GM23338 (cell line): ENCODE data around the gene MYOM1. TPM values are rescaled to one million over a fixed set of nuclear protein-coding genes. Genes with fewer than 3 reads are reported as not detected.

ENCODE experiments used
- ATAC-seq: fragments of 200-7000 bp; cut with Tn5 transposase; 3 replicates; pipeline ENCODE4 v1.9.1; 2020
- DNase-seq: peaks from one replicate; pipeline ENCODE4 v3.0.0-alpha.2; 2015; ENCODE audit warnings: low spot score
- H2AFZ ChIP-seq: fragments of 200-600 bp; sonication (generic); 2 replicates; pipeline ENCODE4 v1.8.0; 2016; ENCODE audit warnings: antibody characterized with exemption, mild to moderate bottlenecking, moderate library complexity
- H3F3A ChIP-seq: fragments of 200-600 bp; sonication (generic); replicated peaks from 2 replicates; pipeline ENCODE4 v1.8.0; 2017; ENCODE audit warnings: antibody characterized with exemption, mixed run types, low read depth
- H3K27ac ChIP-seq: fragments of 200-600 bp; sonication (generic); 2 replicates; pipeline ENCODE4 v1.6.1; 2016; ENCODE audit warnings: low read depth
- H3K27me3 ChIP-seq: fragments of 200-600 bp; sonication (generic); 2 replicates; pipeline ENCODE4 v1.8.0; 2016; ENCODE audit warnings: mild to moderate bottlenecking, mixed run types, moderate library complexity; ENCODE audit not compliant: insufficient read depth
- H3K36me3 ChIP-seq: fragments of 200-600 bp; sonication (generic); 2 replicates; pipeline ENCODE4 v1.8.0; 2016; ENCODE audit warnings: mild to moderate bottlenecking; ENCODE audit not compliant: insufficient read depth
- H3K4me1 ChIP-seq: fragments of 200-600 bp; sonication (generic); 2 replicates; pipeline ENCODE4 v1.8.0; 2016; ENCODE audit warnings: mild to moderate bottlenecking, moderate library complexity; ENCODE audit not compliant: insufficient read depth
- H3K4me2 ChIP-seq: fragments of 200-600 bp; sonication (generic); 2 replicates; pipeline ENCODE4 v1.7.1; 2017; ENCODE audit warnings: mixed run types
- H3K4me3 ChIP-seq: fragments of 200-600 bp; sonication (generic); 2 replicates; pipeline ENCODE4 v1.6.1; 2016; ENCODE audit warnings: mixed run types
- H3K79me2 ChIP-seq: fragments of 200-600 bp; sonication (generic); replicated peaks from 2 replicates; pipeline ENCODE4 v1.8.0; 2017; ENCODE audit warnings: mild to moderate bottlenecking; ENCODE audit not compliant: insufficient read depth
- H3K9me2 ChIP-seq: fragments of 200-600 bp; sonication (generic); 2 replicates; pipeline ENCODE4 v1.8.0; 2017; ENCODE audit not compliant: insufficient read depth
- H4K20me1 ChIP-seq: fragments of 200-600 bp; sonication (generic); replicated peaks from 2 replicates; pipeline ENCODE4 v1.8.0; 2017; ENCODE audit warnings: mild to moderate bottlenecking; ENCODE audit not compliant: insufficient read depth
- H3K27ac Mint-ChIP-seq: 2 replicates; pipeline ENCODE4 v1.8.0; 2020; ENCODE audit warnings: inconsistent platforms, mild to moderate bottlenecking, moderate library complexity, mixed read lengths
- H3K27me3 Mint-ChIP-seq: 3 replicates; pipeline ENCODE4 v1.8.0; 2022; ENCODE audit warnings: low read depth, mild to moderate bottlenecking, moderate library complexity, mixed read lengths, inconsistent platforms; ENCODE audit not compliant: insufficient read depth, poor library complexity
- H3K36me3 Mint-ChIP-seq: 3 replicates; pipeline ENCODE4 v1.8.0; 2021; ENCODE audit warnings: low read depth, mild to moderate bottlenecking, inconsistent platforms, moderate library complexity, mixed read lengths
- H3K4me1 Mint-ChIP-seq: 3 replicates; pipeline ENCODE4 v1.8.0; 2020; ENCODE audit warnings: mild to moderate bottlenecking, inconsistent platforms, mixed read lengths
- H3K4me3 Mint-ChIP-seq: 3 replicates; pipeline ENCODE4 v1.8.0; 2021; ENCODE audit warnings: moderate library complexity, mild to moderate bottlenecking, inconsistent platforms, mixed read lengths
- H3K9me3 Mint-ChIP-seq: 3 replicates; pipeline ENCODE4 v1.8.0; 2020; ENCODE audit warnings: moderate library complexity, mild to moderate bottlenecking, inconsistent platforms, mixed read lengths
- CREB1 ChIP-seq: fragments of 250-450 bp; sonication (Bioruptor Pico); IDR thresholded peaks from 2 replicates; pipeline ENCODE4 v1.5.0; 2020; ENCODE audit warnings: low read depth, mild to moderate bottlenecking, moderate library complexity
- EZH2 ChIP-seq: fragments of 200-600 bp; sonication (generic); IDR thresholded peaks from one replicate; pipeline ENCODE4 v1.8.0; 2017; ENCODE audit warnings: antibody characterized with exemption, mild to moderate bottlenecking, low read depth; ENCODE audit not compliant: unreplicated experiment
- EZH2phosphoT487 ChIP-seq: fragments of 200-600 bp; sonication (generic); IDR thresholded peaks from one replicate; pipeline ENCODE4 v1.8.1; 2018; ENCODE audit warnings: antibody characterized with exemption; ENCODE audit not compliant: unreplicated experiment
- JUNB ChIP-seq: IDR thresholded peaks from one replicate; pipeline ENCODE4 v1.6.1; 2016; ENCODE audit warnings: antibody characterized with exemption; ENCODE audit not compliant: unreplicated experiment
- NANOG ChIP-seq: IDR thresholded peaks from 2 replicates; pipeline ENCODE4 v1.6.1; 2016; ENCODE audit warnings: antibody characterized with exemption, borderline replicate concordance
- POLR2AphosphoS5 ChIP-seq: IDR thresholded peaks from 2 replicates; pipeline ENCODE4 v1.6.1; 2016; ENCODE audit warnings: antibody characterized with exemption, low read depth
- STAT1 ChIP-seq: IDR thresholded peaks from one replicate; pipeline ENCODE4 v1.6.1; 2016; ENCODE audit warnings: antibody characterized with exemption; ENCODE audit not compliant: unreplicated experiment
- ZNF114 ChIP-seq: fragments of 250-450 bp; sonication (Bioruptor Pico); IDR thresholded peaks from 2 replicates; pipeline ENCODE4 v1.5.0; 2020; ENCODE audit warnings: mild to moderate bottlenecking, moderate library complexity
- ZNF331 ChIP-seq: fragments of 250-450 bp; sonication (Bioruptor Pico); IDR thresholded peaks from 2 replicates; pipeline ENCODE4 v1.5.0; 2020; ENCODE audit warnings: low read depth, mild to moderate bottlenecking, moderate library complexity
- polyA plus RNA-seq: library from polyadenylated mRNA; unstranded; fragments of >200 nt; fragmentation: Nextera tagmentation; extraction: Ambion mirVana; gene quantifications from 2 replicates; pipeline ENCODE4 v1.2.1, GENCODE V29; 2016
- total RNA-seq: library from RNA; depleted of rRNA; stranded (reverse); fragments of >200 nt; shearing (Covaris generic); gene quantifications from 2 replicates; pipeline ENCODE4 v1.2.3, GENCODE V29; 2014
- TF ChIP-seq, protein P1 (sequence below): fragments of 250-450 bp; sonication (Bioruptor Pico); IDR thresholded peaks from 2 replicates; pipeline ENCODE4 v1.5.0; 2020; ENCODE audit warnings: mild to moderate bottlenecking, moderate library complexity
- TF ChIP-seq, protein P2 (sequence below): IDR thresholded peaks from 2 replicates; pipeline ENCODE4 v1.6.1; 2016; ENCODE audit warnings: antibody characterized with exemption
- TF ChIP-seq, protein P3 (sequence below), 2 experiments: fragments of 200-600 bp in 1 of 2; sonication (generic) in 1 of 2; conservative IDR thresholded peaks; 2 replicates each; pipeline versions ENCODE4 v1.5.1 to v1.6.1; 2016 to 2017; ENCODE audit warnings: antibody characterized with exemption in 2 of 2, low read depth in 2 of 2, mild to moderate bottlenecking in 2 of 2, moderate library complexity in 1 of 2
- TF ChIP-seq, protein P4 (sequence below): IDR thresholded peaks from one replicate; pipeline ENCODE4 v1.6.1; 2018; ENCODE audit warnings: antibody characterized with exemption; ENCODE audit not compliant: unreplicated experiment

Gene MYOM1
- total and polyA plus RNA-seq, 2 experiments from 2014 or later: 0.27 to 0.38 TPM

DNA sequence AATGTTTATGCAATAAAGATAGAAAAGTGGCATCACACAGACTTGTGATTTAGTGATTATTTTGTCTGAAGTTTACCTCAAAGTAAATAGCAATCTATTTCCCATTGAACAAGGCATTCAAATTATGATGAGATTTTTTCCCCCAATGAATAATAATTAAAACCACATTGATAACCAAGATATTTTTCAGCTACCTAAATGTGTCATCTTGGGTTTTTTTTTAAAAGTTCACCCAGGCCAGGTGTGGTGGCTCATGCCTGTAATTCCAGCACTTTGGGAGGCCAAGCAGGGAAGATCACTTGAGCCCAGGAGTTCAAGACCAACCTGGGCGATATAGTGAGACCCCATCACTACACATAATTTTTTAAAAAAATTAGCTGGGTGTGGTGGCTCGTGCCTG is 27.0 kb downstream of the MYOM1 start:
- H3K36me3 ChIP-seq: no peaks in the 10 kb centered on the region
- DNase-seq: no peak
- no peaks in the 10 kb centered on the region for H3F3A ChIP-seq
- no peak overlapping the region for H3K4me2 ChIP-seq
- H3K9me2 ChIP-seq: no peaks in the 10 kb centered on the region
- no peak overlapping the region for H2AFZ ChIP-seq
- no peaks in the 10 kb centered on the region for H4K20me1 ChIP-seq
- no peaks in the 10 kb centered on the region for H3K79me2 ChIP-seq
- H3K4me3 ChIP-seq: no peak overlapping the region
- no peak overlapping the region for H3K4me3 Mint-ChIP-seq
- H3K27ac Mint-ChIP-seq: no peak overlapping the region
- H3K9me3 Mint-ChIP-seq: no peaks in the 10 kb centered on the region
- ATAC-seq: no peak
- TF ChIP-seq ZNF114 (no peak), NANOG (no peak), POLR2AphosphoS5 (no peak), CREB1 (CRISPR knock-in tag) (no peak), JUNB (no peak), STAT1 (no peak), EZH2 (no peak), ZNF331 (CRISPR knock-in tag) (no peak), EZH2phosphoT487 (no peak)
- TF ChIP-seq, protein P1, sequence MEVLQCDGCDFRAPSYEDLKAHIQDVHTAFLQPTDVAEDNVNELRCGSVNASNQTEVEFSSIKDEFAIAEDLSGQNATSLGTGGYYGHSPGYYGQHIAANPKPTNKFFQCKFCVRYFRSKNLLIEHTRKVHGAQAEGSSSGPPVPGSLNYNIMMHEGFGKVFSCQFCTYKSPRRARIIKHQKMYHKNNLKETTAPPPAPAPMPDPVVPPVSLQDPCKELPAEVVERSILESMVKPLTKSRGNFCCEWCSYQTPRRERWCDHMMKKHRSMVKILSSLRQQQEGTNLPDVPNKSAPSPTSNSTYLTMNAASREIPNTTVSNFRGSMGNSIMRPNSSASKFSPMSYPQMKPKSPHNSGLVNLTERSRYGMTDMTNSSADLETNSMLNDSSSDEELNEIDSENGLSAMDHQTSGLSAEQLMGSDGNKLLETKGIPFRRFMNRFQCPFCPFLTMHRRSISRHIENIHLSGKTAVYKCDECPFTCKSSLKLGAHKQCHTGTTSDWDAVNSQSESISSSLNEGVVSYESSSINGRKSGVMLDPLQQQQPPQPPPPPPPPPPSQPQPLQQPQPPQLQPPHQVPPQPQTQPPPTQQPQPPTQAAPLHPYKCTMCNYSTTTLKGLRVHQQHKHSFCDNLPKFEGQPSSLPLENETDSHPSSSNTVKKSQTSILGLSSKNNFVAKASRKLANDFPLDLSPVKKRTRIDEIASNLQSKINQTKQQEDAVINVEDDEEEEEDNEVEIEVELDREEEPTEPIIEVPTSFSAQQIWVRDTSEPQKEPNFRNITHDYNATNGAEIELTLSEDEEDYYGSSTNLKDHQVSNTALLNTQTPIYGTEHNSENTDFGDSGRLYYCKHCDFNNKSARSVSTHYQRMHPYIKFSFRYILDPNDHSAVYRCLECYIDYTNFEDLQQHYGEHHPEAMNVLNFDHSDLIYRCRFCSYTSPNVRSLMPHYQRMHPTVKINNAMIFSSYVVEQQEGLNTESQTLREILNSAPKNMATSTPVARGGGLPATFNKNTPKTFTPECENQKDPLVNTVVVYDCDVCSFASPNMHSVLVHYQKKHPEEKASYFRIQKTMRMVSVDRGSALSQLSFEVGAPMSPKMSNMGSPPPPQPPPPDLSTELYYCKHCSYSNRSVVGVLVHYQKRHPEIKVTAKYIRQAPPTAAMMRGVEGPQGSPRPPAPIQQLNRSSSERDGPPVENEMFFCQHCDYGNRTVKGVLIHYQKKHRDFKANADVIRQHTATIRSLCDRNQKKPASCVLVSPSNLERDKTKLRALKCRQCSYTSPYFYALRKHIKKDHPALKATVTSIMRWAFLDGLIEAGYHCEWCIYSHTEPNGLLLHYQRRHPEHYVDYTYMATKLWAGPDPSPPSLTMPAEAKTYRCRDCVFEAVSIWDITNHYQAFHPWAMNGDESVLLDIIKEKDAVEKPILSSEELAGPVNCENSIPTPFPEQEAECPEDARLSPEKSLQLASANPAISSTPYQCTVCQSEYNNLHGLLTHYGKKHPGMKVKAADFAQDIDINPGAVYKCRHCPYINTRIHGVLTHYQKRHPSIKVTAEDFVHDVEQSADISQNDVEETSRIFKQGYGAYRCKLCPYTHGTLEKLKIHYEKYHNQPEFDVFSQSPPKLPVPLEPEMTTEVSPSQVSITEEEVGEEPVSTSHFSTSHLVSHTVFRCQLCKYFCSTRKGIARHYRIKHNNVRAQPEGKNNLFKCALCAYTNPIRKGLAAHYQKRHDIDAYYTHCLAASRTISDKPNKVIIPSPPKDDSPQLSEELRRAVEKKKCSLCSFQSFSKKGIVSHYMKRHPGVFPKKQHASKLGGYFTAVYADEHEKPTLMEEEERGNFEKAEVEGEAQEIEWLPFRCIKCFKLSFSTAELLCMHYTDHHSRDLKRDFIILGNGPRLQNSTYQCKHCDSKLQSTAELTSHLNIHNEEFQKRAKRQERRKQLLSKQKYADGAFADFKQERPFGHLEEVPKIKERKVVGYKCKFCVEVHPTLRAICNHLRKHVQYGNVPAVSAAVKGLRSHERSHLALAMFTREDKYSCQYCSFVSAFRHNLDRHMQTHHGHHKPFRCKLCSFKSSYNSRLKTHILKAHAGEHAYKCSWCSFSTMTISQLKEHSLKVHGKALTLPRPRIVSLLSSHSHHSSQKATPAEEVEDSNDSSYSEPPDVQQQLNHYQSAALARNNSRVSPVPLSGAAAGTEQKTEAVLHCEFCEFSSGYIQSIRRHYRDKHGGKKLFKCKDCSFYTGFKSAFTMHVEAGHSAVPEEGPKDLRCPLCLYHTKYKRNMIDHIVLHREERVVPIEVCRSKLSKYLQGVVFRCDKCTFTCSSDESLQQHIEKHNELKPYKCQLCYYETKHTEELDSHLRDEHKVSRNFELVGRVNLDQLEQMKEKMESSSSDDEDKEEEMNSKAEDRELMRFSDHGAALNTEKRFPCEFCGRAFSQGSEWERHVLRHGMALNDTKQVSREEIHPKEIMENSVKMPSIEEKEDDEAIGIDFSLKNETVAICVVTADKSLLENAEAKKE (CRISPR knock-in tag): no peak
- TF ChIP-seq, protein P2, sequence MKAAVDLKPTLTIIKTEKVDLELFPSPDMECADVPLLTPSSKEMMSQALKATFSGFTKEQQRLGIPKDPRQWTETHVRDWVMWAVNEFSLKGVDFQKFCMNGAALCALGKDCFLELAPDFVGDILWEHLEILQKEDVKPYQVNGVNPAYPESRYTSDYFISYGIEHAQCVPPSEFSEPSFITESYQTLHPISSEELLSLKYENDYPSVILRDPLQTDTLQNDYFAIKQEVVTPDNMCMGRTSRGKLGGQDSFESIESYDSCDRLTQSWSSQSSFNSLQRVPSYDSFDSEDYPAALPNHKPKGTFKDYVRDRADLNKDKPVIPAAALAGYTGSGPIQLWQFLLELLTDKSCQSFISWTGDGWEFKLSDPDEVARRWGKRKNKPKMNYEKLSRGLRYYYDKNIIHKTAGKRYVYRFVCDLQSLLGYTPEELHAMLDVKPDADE: no peak
- TF ChIP-seq, protein P3, sequence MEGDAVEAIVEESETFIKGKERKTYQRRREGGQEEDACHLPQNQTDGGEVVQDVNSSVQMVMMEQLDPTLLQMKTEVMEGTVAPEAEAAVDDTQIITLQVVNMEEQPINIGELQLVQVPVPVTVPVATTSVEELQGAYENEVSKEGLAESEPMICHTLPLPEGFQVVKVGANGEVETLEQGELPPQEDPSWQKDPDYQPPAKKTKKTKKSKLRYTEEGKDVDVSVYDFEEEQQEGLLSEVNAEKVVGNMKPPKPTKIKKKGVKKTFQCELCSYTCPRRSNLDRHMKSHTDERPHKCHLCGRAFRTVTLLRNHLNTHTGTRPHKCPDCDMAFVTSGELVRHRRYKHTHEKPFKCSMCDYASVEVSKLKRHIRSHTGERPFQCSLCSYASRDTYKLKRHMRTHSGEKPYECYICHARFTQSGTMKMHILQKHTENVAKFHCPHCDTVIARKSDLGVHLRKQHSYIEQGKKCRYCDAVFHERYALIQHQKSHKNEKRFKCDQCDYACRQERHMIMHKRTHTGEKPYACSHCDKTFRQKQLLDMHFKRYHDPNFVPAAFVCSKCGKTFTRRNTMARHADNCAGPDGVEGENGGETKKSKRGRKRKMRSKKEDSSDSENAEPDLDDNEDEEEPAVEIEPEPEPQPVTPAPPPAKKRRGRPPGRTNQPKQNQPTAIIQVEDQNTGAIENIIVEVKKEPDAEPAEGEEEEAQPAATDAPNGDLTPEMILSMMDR (conservative IDR thresholded peaks at IDR 0.05; ENCODE audit: low read depth in 2 of 2): no peak
- TF ChIP-seq, protein P4, sequence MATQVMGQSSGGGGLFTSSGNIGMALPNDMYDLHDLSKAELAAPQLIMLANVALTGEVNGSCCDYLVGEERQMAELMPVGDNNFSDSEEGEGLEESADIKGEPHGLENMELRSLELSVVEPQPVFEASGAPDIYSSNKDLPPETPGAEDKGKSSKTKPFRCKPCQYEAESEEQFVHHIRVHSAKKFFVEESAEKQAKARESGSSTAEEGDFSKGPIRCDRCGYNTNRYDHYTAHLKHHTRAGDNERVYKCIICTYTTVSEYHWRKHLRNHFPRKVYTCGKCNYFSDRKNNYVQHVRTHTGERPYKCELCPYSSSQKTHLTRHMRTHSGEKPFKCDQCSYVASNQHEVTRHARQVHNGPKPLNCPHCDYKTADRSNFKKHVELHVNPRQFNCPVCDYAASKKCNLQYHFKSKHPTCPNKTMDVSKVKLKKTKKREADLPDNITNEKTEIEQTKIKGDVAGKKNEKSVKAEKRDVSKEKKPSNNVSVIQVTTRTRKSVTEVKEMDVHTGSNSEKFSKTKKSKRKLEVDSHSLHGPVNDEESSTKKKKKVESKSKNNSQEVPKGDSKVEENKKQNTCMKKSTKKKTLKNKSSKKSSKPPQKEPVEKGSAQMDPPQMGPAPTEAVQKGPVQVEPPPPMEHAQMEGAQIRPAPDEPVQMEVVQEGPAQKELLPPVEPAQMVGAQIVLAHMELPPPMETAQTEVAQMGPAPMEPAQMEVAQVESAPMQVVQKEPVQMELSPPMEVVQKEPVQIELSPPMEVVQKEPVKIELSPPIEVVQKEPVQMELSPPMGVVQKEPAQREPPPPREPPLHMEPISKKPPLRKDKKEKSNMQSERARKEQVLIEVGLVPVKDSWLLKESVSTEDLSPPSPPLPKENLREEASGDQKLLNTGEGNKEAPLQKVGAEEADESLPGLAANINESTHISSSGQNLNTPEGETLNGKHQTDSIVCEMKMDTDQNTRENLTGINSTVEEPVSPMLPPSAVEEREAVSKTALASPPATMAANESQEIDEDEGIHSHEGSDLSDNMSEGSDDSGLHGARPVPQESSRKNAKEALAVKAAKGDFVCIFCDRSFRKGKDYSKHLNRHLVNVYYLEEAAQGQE: no peak
- H3K27me3 ChIP-seq: no peaks in the 10 kb centered on the region
- no peaks in the 10 kb centered on the region for H3K4me1 ChIP-seq
- no peaks in the 10 kb centered on the region for H3K4me1 Mint-ChIP-seq
- no peaks in the 10 kb centered on the region for H3K36me3 Mint-ChIP-seq
- H3K27me3 Mint-ChIP-seq: peaks cover 3% of the 10 kb centered on the region
- H3K27ac ChIP-seq: no peak overlapping the region
